Endodermal cell (in vitro differentiated cells): Measurements from ENCODE around the gene GOLGA6L7. TPM values are rescaled to one million over a fixed set of nuclear protein-coding genes. Genes with fewer than 3 reads are reported as not detected.
A peak's percentile ranks its signal among the peaks of the same experiment; 100 is the strongest.
"Not testable (repeated sequence)": the region's sequence is repeated elsewhere in the genome, so short reads cannot be mapped to it uniquely, and the experiment has no call there.

Experiments used
- DNase-seq: peaks from one replicate; pipeline ENCODE4 v3.0.0-alpha.2; 2017
- H3K27ac ChIP-seq: 2 replicates; pipeline ENCODE4 v1.5.1; 2013; ENCODE audit warnings: mild to moderate bottlenecking, low read depth, low read length, moderate library complexity
- H3K27me3 ChIP-seq: 2 replicates; pipeline ENCODE4 v1.6.1; 2013; ENCODE audit warnings: mild to moderate bottlenecking, low read length, moderate library complexity; ENCODE audit not compliant: insufficient read depth, control insufficient read depth, poor library complexity, severe bottlenecking
- H3K36me3 ChIP-seq: 2 replicates; pipeline ENCODE4 v1.7.0; 2013; ENCODE audit warnings: mild to moderate bottlenecking, low read length, moderate library complexity; ENCODE audit not compliant: control insufficient read depth, insufficient read depth
- H3K4me1 ChIP-seq: one replicate; pipeline ENCODE4 v1.7.0; 2013; ENCODE audit warnings: low read length; ENCODE audit not compliant: control insufficient read depth, insufficient read depth
- H3K4me3 ChIP-seq: 2 replicates; pipeline ENCODE4 v1.5.1; 2013; ENCODE audit warnings: mild to moderate bottlenecking, low read length, moderate library complexity
- H3K9ac ChIP-seq: 2 replicates; pipeline ENCODE4 v1.6.1; 2013; ENCODE audit warnings: mild to moderate bottlenecking, low read length, moderate library complexity; ENCODE audit not compliant: poor library complexity, severe bottlenecking; ENCODE audit errors: extremely low read depth
- H3K9me3 ChIP-seq: 2 replicates; pipeline ENCODE4 v1.6.1; 2013; ENCODE audit warnings: mild to moderate bottlenecking, low read length, moderate library complexity; ENCODE audit not compliant: control insufficient read depth
- H3K27ac Mint-ChIP-seq: 2 replicates; pipeline ENCODE4 v1.8.0; 2020; ENCODE audit warnings: mixed read lengths
- H3K27me3 Mint-ChIP-seq: 2 replicates; pipeline ENCODE4 v1.8.0; 2021; ENCODE audit warnings: mild to moderate bottlenecking, mixed read lengths; ENCODE audit not compliant: insufficient read depth
- H3K36me3 Mint-ChIP-seq: 2 replicates; pipeline ENCODE4 v1.8.0; 2020; ENCODE audit warnings: low read depth, mixed read lengths
- H3K4me1 Mint-ChIP-seq: 2 replicates; pipeline ENCODE4 v1.8.0; 2020; ENCODE audit warnings: mixed read lengths
- H3K4me3 Mint-ChIP-seq: 2 replicates; pipeline ENCODE4 v1.8.0; 2020; ENCODE audit warnings: mild to moderate bottlenecking, moderate library complexity, mixed read lengths
- H3K9me3 Mint-ChIP-seq: 2 replicates; pipeline ENCODE4 v1.8.0; 2020; ENCODE audit warnings: mild to moderate bottlenecking, mixed read lengths
- WGBS, 2 experiments: methylation state at CpG; one replicate each; pipeline versions ENCODE4 v1.1.5 to v1.1.7; 2013; ENCODE audit warnings: missing lambda C conversion rate in 2 of 2, mixed read lengths in 1 of 2; ENCODE audit not compliant: insufficient coverage in 1 of 2, insufficient read length in 1 of 2; 5-methylcytosine and 5-hydroxymethylcytosine counted together
- total RNA-seq, 2 donors: library from RNA; stranded (reverse); fragmentation: NEBNext Ultra II Directional in 1 of 2; extraction: Animal tissue kit (Norgen Biotek cat#: 25700) in 1 of 2; gene quantifications; 2 replicates in 1 of 2; 3 replicates in 1 of 2; pipeline ENCODE4 v1.2.1, GENCODE V29; 2021
- TF ChIP-seq, protein P1 (sequence below): fragments of 200-600 bp; sonication (generic); conservative IDR thresholded peaks from 2 replicates; pipeline ENCODE4 v1.5.0; 2021; ENCODE audit warnings: antibody characterized with exemption, mild to moderate bottlenecking

The GOLGA6L7 gene
- total RNA-seq, 2 donors from 2014 or later = 0.15 TPM; not detected in 1

DNA sequence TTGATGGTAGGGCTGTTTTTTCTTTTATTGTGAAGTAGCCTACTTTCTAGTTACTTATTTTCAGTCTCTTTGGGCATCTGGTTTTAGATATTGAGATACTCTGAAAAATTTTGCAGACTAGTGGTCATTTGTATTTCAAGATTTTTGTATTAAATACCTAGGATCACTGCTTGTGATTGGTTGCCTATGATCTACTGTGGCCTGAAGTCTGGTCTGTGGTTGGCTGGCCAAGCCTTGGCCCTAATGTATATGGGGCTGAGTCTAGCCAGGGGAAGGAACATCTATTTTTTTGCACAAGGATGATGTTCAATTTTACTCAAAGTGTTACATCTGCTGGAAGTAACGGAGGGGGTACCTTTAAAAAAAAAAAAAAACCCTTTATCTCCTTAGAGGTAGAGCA, 38.0 kb downstream of the GOLGA6L7 start:
- H3K36me3 ChIP-seq, H3K4me1 Mint-ChIP-seq, H3K9me3 ChIP-seq, H3K27ac Mint-ChIP-seq, H3K4me1 ChIP-seq, H3K27me3 ChIP-seq, H3K27me3 Mint-ChIP-seq, H3K9ac ChIP-seq, DNase-seq, H3K4me3 ChIP-seq, H3K27ac ChIP-seq, H3K9me3 Mint-ChIP-seq, H3K4me3 Mint-ChIP-seq, H3K36me3 Mint-ChIP-seq: not testable (repeated sequence)
- no CpG with 5 or more reads among the region's 1 CpG for WGBS, 2 experiments

DNA sequence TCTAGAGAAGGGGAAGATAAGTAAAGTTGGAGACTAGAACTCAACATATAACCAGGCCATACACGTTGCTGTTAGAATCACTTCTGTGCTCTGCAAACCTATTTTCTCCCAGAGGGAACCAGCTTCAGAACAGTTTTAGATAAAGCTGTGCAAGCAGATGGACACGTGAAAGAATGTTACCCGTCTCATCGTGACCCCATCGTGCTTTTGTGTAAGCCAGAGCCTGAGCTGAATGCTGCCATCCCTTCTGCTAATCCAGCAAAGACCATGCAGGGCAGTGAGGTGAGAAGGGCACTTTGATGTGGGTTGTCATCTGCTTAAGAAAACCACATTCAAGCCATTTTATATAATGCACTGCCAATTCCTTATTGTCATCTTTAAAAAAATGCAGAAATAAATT, 40.3 kb downstream of the GOLGA6L7 start:
- not testable (repeated sequence) for H3K9ac ChIP-seq, H3K4me1 ChIP-seq, H3K4me3 ChIP-seq, H3K9me3 Mint-ChIP-seq, H3K27ac ChIP-seq, H3K27me3 Mint-ChIP-seq, H3K9me3 ChIP-seq, H3K27me3 ChIP-seq, H3K27ac Mint-ChIP-seq, H3K4me3 Mint-ChIP-seq, DNase-seq, H3K36me3 Mint-ChIP-seq, H3K4me1 Mint-ChIP-seq, H3K36me3 ChIP-seq
- 93% methylated on average over 4 of the region's 5 CpGs; no CpG with 5 or more reads in 1 of the 2 experiments for WGBS, 2 experiments

DNA sequence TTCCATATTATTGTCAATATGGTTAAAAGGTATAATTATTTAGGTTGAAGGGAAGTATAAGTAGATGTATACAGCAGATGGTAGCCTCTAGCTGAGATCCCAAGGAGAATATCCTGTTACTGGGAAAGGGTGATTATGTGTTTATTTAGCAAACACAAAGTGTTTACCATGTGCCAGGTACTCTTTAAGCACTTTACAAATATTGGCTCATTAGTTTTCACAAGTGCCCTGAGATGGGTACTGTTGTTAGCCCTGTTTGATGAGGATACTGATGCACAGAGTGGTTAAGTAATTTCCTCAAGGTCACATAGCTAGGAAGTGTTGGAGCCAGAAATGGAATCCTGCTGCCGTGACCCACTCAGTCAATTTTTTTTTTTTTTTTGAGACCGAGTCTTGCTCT, 48.1 kb downstream of the GOLGA6L7 start:
- not testable (repeated sequence) for DNase-seq, H3K4me3 ChIP-seq, H3K36me3 Mint-ChIP-seq, H3K27ac Mint-ChIP-seq, H3K27ac ChIP-seq, H3K36me3 ChIP-seq, H3K9ac ChIP-seq, H3K4me1 ChIP-seq, H3K4me1 Mint-ChIP-seq, H3K9me3 Mint-ChIP-seq, H3K9me3 ChIP-seq, H3K27me3 ChIP-seq, H3K27me3 Mint-ChIP-seq, H3K4me3 Mint-ChIP-seq
- 86% methylated on average over 1 of the region's 2 CpGs; no CpG with 5 or more reads in 1 of the 2 experiments for WGBS, 2 experiments

DNA sequence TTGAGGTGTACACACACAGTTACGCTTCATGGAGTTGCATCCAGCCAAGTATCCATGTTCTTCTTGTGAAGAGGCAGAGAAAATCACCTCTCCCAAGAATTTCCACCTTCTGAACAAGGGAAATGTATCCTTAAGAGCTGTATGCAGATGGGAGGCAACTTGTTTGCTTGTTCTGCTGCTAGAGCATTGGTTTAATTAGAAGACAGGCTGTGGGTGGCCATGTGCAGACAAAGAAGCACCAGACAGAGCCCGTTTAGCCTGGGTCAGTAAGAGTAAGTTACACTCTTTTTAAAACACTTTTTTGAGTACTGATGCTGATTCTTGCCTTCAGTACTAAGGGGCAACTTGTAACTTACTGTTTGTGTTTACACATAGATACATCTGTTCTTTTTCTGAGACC, 50.2 kb downstream of the GOLGA6L7 start:
- not testable (repeated sequence) for H3K9me3 Mint-ChIP-seq, DNase-seq, H3K36me3 Mint-ChIP-seq, H3K9me3 ChIP-seq, H3K27me3 Mint-ChIP-seq, H3K4me1 Mint-ChIP-seq, H3K36me3 ChIP-seq, H3K4me3 Mint-ChIP-seq, H3K9ac ChIP-seq, H3K27me3 ChIP-seq, H3K4me1 ChIP-seq, H3K4me3 ChIP-seq, H3K27ac Mint-ChIP-seq, H3K27ac ChIP-seq
- 100% methylated on average over 1 of the region's 2 CpGs; no CpG with 5 or more reads in 1 of the 2 experiments for WGBS, 2 experiments

DNA sequence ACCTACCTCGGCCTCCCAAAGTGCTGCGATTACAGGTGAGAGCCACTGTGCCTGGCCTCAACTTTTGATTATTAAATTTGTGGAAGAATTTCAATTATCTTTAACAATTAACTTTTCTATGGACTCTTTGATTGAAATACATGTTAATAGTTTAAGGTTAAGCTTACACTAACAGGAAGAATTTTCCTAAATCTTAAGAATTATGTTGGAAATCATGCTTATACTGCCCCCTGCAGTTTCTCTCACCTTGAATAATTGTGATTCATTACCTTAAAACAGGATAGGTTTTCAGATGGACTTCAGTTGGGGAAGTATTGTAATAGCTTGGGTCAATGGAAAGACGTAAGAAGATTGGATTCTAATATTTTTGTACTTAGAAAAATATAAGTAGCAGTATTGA, 54.2 kb downstream of the GOLGA6L7 start:
- not testable (repeated sequence) for DNase-seq, H3K4me3 Mint-ChIP-seq, H3K36me3 ChIP-seq, H3K27me3 ChIP-seq, H3K27ac ChIP-seq, H3K9me3 ChIP-seq, H3K9me3 Mint-ChIP-seq, H3K36me3 Mint-ChIP-seq, H3K27me3 Mint-ChIP-seq, H3K4me1 ChIP-seq, H3K27ac Mint-ChIP-seq, H3K4me3 ChIP-seq, H3K4me1 Mint-ChIP-seq, H3K9ac ChIP-seq
- TF ChIP-seq, protein P1, sequence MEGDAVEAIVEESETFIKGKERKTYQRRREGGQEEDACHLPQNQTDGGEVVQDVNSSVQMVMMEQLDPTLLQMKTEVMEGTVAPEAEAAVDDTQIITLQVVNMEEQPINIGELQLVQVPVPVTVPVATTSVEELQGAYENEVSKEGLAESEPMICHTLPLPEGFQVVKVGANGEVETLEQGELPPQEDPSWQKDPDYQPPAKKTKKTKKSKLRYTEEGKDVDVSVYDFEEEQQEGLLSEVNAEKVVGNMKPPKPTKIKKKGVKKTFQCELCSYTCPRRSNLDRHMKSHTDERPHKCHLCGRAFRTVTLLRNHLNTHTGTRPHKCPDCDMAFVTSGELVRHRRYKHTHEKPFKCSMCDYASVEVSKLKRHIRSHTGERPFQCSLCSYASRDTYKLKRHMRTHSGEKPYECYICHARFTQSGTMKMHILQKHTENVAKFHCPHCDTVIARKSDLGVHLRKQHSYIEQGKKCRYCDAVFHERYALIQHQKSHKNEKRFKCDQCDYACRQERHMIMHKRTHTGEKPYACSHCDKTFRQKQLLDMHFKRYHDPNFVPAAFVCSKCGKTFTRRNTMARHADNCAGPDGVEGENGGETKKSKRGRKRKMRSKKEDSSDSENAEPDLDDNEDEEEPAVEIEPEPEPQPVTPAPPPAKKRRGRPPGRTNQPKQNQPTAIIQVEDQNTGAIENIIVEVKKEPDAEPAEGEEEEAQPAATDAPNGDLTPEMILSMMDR = peak; percentile 64
- 85 to 100% methylated on average over 1 to 3 of the region's 3 CpGs for WGBS, 2 experiments

Other genes starting within 250 kb of the GOLGA6L7 start
- gene GOLGA8M, start 136.2 kb downstream of the GOLGA6L7 start, total RNA-seq = under 1 TPM in 1 of 2 donors, not detected in 1; 0.86 TPM
- gene APBA2, start 37.3 kb upstream of the GOLGA6L7 start, total RNA-seq = 10 to 100 TPM; 27.1 to 27.3 TPM